SH-SY5Y (cell line): ENCODE measurements around the gene MAGI2.

Experiments used
- GATA2 ChIP-seq: IDR thresholded peaks from 2 replicates; pipeline ENCODE4 v1.6.1; 2011; ENCODE audit warnings: mild to moderate bottlenecking, low read depth, low read length
- GATA3 ChIP-seq: IDR thresholded peaks from 2 replicates; pipeline ENCODE4 v1.6.1; 2011; ENCODE audit warnings: low read depth, mild to moderate bottlenecking, low read length, moderate library complexity

DNA sequence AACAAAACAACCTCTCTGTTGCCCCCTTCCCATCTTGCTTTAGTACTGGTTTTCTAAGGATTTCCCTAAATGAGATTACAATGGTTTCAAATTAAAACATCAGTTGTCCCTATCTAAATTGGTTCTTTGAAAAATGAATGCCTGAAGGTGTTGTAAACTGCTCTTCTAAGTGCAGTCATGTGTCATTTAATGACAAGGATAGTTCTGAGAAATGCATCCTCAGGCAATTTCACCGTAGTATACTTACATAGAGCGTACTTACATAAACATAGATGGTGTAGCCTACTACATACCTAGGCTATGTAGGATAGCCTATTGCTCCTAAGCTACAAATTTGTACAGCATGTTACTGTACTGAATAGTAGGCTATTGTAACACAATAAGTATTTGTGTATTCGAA lies 278.1 kb downstream of the MAGI2 start:
- no peak for TF ChIP-seq GATA3
- TF ChIP-seq GATA2, result no peak
